GM18519 (cell line): Measurements from ENCODE around the gene CBL.
"Not testable (repeated sequence)": the region's sequence is repeated elsewhere in the genome, so short reads cannot be mapped to it uniquely, and the experiment has no call there.

Experiments
- ATAC-seq: cut with Tn5 transposase; IDR thresholded peaks from one replicate; pipeline ENCODE4 v1.9.1; 2021; ENCODE audit warnings: mild to moderate bottlenecking, moderate library complexity; ENCODE audit not compliant: unreplicated experiment, low FRiP score

The CBL gene

GRCh38 chr11:119205574-119206510 is at the start of gene CBL:
Gene CBL (plus strand): TSS chr11:119206339. CDS start chr11:119206418, 79 bp downstream.
- ATAC-seq, result peak; percentile 59

GRCh38 chr11:119156496-119156895 is 49.6 kb upstream of the CBL start:
- no peak for ATAC-seq

- no peak for ATAC-seq
Measured at GRCh38 chr11:119157063-119157462, 49.1 kb upstream of the CBL start.

GRCh38 chr11:119158467-119158866 is 47.7 kb upstream of the CBL start:
- no peak for ATAC-seq

DNA sequence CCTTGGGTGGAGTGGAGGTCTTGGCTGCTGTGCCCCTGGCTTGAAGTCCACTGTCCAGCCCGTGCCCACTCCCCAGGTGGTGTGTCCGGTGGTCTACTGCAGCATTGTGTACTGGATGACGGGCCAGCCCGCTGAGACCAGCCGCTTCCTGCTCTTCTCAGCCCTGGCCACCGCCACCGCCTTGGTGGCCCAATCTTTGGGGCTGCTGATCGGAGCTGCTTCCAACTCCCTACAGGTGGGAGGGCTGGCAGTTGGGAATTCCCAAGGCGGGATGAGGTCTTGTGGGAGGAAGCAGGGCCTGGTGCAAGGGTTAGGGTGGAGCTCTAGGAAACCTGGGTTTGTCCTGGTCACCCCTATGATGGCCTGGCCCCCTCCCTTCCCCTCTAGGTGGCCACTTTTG is 46.0 kb upstream of the CBL start:
- no peak for ATAC-seq

DNA sequence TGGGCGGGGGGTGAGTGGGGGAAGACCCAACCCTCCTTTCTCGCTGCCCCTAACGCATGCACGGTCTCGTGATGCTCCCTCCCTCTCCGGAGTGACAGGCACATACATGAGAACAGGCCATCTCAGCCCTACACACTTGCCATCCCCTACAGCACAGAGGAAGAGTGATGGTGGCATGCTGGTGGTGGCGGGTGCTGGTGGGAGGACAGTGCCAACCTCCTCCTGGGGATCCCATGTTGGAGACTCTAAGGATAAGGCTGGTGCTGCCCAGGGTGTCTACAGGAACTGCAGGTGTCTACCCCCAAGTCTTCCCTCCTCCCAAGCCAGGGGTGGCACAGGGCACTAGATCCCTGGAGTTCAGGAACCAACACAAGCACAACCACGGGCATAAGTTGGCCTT is 44.3 kb upstream of the CBL start:
- no peak for ATAC-seq

DNA sequence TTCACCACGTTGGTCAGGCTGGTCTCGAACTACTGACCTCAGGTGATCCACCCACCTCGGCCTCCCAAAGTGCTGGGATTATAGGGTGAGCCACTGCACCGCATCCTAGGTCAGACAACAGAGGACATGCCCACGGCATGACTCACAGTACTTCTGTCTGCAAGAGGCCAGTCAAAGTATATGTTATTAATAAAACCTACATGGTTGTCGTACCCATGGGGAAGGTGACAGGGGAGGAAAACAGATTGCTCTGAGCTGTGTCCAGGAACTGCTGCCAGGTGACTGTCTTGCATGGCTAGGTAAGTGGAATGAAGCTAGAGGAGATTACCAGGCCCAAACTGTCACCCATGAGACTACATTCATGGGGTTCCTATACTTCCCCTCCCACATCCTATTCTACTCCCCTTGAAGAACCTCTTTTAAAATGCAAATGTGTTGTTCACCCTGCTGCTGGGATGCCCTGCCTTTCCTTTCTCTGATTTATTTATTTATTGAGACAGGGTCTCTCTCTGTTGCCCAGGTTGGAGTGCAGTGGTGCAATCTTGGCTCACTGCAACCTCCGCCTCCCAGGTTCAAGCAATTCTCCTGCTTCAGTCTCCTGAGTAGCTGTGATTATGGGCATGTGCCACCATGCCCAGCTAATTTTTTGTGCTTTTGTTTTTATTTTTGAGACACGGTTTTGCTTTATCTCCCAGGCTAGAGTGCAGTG is 39.6 kb upstream of the CBL start:
- ATAC-seq, result no peak

GRCh38 chr11:119167077-119167458 is 39.1 kb upstream of the CBL start:
- ATAC-seq, result not testable (repeated sequence)

DNA sequence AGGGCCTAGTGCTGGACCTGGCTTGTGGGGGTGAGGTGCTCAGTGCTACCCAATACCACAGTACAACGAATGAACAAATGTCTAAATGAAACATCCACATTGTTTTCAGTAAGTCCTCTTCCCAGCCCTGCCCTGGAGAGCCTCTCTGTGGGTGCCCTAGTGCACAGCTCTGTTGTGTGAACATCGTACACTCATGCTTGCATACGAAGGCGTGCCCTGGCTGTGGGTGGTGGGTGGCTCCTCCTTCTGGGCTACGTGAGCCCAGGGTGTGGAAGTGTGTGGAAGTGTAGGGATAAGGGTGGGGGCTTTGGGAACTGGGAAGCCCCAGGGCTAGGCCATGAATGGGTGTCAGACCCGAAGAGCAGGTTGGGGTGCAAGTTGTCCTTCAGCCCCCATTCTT is 38.2 kb upstream of the CBL start:
- ATAC-seq, result no peak

DNA sequence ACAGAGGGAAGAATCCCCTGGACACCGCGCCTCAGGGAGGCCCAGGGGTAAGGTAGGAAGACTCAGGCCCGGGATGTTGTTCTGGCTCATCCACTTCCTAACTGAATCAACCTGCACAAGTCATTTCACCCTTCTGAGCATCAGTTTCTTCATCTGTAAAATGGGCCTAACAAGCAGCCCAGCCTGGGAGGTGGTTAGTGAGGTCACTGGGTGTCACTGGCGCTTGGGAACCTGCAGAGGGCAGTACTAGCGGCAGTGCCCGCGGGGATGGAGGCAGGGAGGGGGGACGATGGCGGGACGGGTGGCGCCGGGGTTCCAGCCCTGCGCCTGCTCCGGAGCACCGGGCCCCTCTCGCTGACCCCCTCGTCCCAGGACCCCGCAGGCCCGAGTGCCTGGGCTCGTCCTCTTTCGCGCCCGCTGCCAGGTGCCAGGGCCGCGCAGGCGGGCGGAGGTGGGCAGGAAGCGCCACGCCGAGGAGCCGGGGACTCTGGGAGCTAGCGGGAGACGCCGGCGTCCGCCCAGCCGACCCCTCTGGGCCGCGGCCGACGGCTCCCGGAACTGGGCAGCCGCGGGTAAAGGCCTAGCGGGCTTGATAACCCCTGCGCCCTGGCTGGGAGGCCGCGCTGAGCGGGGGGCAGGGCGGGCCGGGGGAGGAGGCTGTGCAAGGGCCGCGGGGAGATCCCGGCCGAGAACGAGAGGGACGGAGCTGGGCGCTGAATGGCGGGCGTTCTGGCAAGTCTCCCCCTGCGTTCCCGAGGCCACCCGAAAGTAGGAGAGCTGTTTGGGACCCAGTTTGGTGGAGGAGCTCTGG is 37.5 kb upstream of the CBL start, which contains the start of gene NLRX1:
Gene NLRX1, plus strand, starts transcription at position 255 of the 811 bp plus-strand sequence. CDS start 2,679 bp downstream, outside the sequence.
- ATAC-seq, result no peak

DNA sequence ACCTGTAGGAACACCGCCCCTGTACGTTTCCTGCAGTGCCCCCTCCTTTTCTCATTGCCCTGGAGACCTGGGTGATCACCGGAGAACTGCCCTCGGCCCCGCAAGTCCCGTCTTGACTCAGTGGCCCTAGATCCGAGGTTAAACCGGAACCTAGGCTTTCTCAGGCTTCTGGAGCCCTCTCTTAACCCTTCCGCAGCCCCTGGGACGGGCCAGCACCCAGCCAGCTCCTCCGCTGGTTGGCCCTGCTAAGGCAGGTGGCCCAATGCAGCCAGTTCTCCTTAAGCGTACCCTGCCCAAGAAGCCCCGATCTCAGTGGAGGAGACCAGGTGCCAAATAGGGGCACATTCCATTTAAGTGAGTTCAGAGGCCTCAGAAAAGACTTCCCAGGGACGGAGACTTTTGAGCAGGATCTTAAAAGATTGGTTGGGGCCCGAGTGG is 36.8 kb upstream of the CBL start:
- ATAC-seq, result no peak

DNA sequence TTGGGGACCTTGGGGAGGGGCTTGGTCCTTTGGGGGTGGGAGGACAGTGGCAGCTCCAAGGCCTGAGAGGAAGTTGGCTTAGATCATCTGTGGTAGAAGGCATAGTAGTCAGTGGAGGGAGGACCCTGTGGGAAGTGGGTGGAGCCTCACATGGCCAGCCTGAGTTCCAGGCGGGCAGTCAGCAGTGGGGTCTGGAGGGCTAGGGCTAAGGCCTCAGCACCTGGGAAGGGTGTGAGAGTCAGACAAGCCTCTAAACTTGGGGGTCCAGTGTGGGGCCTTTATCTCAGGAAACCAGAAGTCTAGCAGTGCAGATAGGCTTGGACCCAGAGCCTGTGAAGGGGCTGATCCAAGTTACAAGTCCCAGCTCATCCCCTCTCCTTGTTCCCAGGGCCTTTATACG is 33.6 kb upstream of the CBL start:
- no peak for ATAC-seq

GRCh38 chr11:119173453-119173852 is 32.7 kb upstream of the CBL start:
- no peak for ATAC-seq

- no peak for ATAC-seq
Measured at GRCh38 chr11:119175493-119176077, 30.6 kb upstream of the CBL start.

GRCh38 chr11:119178166-119178680 is 27.9 kb upstream of the CBL start:
- no peak for ATAC-seq

GRCh38 chr11:119179342-119179741 is 26.8 kb upstream of the CBL start:
- ATAC-seq, result no peak

DNA sequence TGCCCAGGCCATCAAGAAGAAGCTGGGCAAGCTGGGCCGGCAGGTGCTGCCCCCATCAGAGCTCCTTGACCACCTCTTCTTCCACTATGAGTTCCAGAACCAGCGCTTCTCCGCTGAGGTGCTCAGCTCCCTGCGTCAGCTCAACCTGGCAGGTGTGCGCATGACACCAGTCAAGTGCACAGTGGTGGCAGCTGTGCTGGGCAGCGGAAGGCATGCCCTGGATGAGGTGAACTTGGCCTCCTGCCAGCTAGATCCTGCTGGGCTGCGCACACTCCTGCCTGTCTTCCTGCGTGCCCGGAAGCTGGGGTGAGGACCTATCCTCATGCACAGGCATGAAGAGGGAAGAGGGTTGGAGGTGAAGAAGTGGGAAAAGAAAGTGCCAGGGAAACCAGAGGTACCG is 26.2 kb upstream of the CBL start:
- ATAC-seq, result no peak

DNA sequence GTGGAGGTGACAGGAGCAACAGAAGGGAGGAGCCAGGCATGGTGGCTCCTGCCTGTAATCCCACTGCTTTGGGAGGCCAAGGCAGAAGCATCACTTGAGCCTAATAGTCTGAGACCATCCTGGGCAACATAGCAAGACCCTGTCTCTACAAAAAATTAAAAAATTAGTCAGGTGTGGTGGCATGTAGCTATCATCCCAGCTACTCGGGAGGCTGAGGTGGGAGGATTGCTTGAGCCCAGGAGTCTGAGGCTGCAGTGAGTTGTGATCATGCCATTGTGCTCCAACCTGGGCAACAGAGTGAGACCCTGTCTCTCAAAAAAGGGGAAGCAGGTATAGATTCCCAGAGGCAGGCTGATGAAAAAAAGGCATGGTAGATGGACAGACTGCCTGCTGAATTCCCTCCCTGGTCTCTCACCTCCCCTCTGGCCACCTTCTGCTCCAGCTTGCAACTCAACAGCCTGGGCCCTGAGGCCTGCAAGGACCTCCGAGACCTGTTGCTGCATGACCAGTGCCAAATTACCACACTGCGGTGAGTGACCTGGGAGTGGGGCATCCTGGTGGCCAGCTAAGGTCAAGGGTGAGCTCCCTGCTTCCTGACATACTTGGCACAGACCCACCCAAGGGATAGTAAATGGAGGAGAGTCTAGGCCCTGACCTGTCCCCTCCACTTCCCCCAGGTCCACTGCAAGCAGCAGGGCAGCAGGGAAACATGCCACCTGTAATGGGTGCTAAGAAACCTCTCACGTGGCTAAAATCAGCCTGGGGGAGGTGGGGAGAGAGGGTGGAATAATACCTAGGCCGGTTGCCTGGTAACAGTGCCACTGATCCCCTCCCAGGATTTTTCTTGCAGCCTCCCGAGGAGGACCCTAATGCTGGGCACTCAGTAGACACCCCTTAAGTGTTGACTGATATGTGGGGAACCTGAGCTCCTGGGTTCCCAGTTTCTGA is 25.1 kb upstream of the CBL start:
- no peak for ATAC-seq
